Lower leg skin (tissue), 4 donors: ENCODE measurements around the gene CTBP2. TPM values are rescaled to one million over a fixed set of nuclear protein-coding genes. Genes with fewer than 3 reads are reported as not detected.

ENCODE experiments used
- DNase-seq, 2 donors: peaks; one replicate each; pipeline ENCODE4 v3.0.0-alpha.2; 2019; ENCODE audit warnings: low spot score in 2 of 2
- H3K4me3 ChIP-seq: fragments of 200-600 bp; sonication (generic); 2 replicates; pipeline ENCODE4 v1.5.1; 2017; ENCODE audit warnings: mild to moderate bottlenecking, low read depth; ENCODE audit not compliant: poor library complexity, severe bottlenecking
- POLR2A ChIP-seq, 2 donors: fragments of 450-650 bp; IDR thresholded peaks; one replicate each; pipeline ENCODE4 v1.6.1; 2016 to 2017; ENCODE audit warnings: antibody characterized with exemption in 2 of 2, mild to moderate bottlenecking in 1 of 2, moderate library complexity in 1 of 2
- WGBS, 2 donors: methylation state at CpG; one replicate each; pipeline ENCODE4 v1.1.5; 2018; 5-methylcytosine and 5-hydroxymethylcytosine counted together
- intact Hi-C: fragments of 100-400 bp; cut with DNase I; formaldehyde crosslinking; loops from one replicate; pipeline ENCODE4 v1.15.0; 2023; ENCODE audit warnings: low total_unique reads
- total RNA-seq, 4 donors: library from RNA; depleted of rRNA; stranded (reverse); fragments of >200 nt; gene quantifications; one replicate each; pipeline ENCODE4 v1.1.0, GENCODE V29; 2016
- TF ChIP-seq, protein P1 (sequence below), 3 donors: fragments of 450-650 bp; IDR thresholded peaks; one replicate each; pipeline ENCODE4 v1.5.1; 2016; ENCODE audit warnings: antibody characterized with exemption in 3 of 3, mild to moderate bottlenecking in 3 of 3, moderate library complexity in 2 of 3

The CTBP2 gene
- total RNA-seq, 4 donors from 2014 or later, result 30.3 to 39.5 (median 32.2) TPM

DNA sequence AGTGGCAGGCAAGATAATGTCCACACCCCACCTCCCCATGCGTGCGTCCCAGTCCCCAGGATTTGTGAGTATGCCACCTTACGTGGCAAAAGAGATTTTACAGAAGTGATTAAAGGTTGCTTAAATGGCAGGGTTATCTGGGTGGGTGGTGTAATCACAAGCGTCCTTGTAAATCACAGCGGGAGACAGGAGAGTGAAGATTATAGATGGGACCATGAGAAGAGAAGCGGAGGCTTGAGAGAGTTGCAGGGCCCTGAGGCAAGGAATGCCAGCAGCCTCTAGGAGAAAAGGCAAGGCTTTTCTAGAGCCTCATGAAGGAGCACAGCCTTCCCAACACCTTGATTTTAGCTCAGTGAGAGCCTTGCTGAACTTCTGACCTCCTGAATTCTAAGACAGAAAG is 208.2 kb downstream of the CTBP2 start:
- TF ChIP-seq POLR2A (IDR thresholded peaks at IDR 0.05), result no peak
- TF ChIP-seq, protein P1, sequence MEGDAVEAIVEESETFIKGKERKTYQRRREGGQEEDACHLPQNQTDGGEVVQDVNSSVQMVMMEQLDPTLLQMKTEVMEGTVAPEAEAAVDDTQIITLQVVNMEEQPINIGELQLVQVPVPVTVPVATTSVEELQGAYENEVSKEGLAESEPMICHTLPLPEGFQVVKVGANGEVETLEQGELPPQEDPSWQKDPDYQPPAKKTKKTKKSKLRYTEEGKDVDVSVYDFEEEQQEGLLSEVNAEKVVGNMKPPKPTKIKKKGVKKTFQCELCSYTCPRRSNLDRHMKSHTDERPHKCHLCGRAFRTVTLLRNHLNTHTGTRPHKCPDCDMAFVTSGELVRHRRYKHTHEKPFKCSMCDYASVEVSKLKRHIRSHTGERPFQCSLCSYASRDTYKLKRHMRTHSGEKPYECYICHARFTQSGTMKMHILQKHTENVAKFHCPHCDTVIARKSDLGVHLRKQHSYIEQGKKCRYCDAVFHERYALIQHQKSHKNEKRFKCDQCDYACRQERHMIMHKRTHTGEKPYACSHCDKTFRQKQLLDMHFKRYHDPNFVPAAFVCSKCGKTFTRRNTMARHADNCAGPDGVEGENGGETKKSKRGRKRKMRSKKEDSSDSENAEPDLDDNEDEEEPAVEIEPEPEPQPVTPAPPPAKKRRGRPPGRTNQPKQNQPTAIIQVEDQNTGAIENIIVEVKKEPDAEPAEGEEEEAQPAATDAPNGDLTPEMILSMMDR (IDR thresholded peaks at IDR 0.05), result no peak
- WGBS, 2 donors, result 95 to 96% methylated on average over 6 of the region's 6 CpGs
- intact Hi-C loops, result no loop called here
- H3K4me3 ChIP-seq, result no peak overlapping the region
- DNase-seq, result no peak

DNA sequence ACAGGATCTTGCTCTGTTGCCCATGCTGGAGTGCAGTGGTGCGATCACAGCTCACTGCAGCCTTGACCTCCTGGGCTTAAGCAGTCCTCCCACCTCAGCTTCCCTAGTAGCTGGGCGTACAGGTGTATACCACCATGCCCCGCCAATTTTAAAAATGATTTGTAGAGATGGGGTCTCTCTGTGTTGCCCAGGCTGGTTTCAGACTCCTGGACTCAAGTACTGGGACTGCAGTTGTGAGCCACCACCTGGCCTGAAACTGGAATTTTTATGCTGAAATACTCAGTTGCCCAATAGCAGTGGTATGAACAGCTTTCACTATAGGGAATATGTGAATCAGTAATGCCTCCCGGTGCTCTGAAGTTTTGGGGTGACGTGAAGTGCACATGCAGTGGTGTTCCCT is 210.8 kb downstream of the CTBP2 start:
- 96 to 97% methylated on average over 5 of the region's 5 CpGs for WGBS, 2 donors
- intact Hi-C loops, result no loop called here

DNA sequence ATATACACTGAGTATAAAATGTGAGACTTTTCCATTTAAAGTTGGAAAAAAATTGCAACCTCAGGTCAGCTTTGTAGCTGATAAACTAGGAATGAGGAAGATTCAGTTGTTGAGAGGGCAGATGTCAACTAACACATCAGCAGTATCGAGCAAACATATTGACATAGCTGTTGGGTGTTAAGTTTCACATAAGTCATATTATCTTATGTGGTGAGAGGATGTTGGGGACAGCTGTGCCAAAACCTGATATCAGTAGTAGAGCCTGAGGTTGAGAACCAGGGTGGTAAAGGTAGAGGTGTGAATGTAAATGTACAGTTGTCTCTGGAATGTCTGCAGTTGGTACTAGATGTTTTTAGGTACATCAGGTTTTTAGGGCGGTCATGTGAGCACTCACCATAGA is 213.4 kb downstream of the CTBP2 start:
- 86 to 89% methylated on average over 2 of the region's 2 CpGs for WGBS, 2 donors
- intact Hi-C loops, result no loop called here
- no peak for DNase-seq
- TF ChIP-seq, protein P1 (IDR thresholded peaks at IDR 0.05), result no peak
- TF ChIP-seq POLR2A (IDR thresholded peaks at IDR 0.05), result no peak
- no peak overlapping the region for H3K4me3 ChIP-seq

More for the DNA sequence above, 210.8 kb downstream of the CTBP2 start:
- no peak overlapping the region for H3K4me3 ChIP-seq
- DNase-seq, result no peak
- TF ChIP-seq, protein P1 (IDR thresholded peaks at IDR 0.05), result no peak
- no peak for TF ChIP-seq POLR2A (IDR thresholded peaks at IDR 0.05)

DNA sequence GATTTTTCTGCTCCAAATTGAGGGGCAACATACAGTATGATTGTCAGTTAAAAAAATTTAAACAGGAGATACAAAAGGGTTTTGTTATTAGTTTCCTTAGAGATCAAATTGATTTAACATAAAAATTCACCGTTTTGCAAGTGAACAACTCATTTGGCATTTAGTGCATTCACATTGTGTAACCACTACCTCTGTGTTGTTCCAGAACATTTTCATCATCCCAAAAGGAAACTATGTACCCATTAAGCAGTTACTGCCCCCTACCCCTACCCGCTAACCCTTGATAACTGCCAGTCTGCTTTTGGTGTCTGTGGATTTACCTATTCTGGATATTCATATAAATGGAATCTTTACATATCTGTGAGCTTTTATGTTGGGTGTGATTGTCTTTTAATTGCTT is 215.4 kb downstream of the CTBP2 start:
- WGBS, 2 donors, result 62 to 67% methylated on average over 2 of the region's 2 CpGs
- TF ChIP-seq POLR2A (IDR thresholded peaks at IDR 0.05), result no peak
- intact Hi-C loops, result no loop called here
- DNase-seq, result no peak
- H3K4me3 ChIP-seq, result no peak overlapping the region

DNA sequence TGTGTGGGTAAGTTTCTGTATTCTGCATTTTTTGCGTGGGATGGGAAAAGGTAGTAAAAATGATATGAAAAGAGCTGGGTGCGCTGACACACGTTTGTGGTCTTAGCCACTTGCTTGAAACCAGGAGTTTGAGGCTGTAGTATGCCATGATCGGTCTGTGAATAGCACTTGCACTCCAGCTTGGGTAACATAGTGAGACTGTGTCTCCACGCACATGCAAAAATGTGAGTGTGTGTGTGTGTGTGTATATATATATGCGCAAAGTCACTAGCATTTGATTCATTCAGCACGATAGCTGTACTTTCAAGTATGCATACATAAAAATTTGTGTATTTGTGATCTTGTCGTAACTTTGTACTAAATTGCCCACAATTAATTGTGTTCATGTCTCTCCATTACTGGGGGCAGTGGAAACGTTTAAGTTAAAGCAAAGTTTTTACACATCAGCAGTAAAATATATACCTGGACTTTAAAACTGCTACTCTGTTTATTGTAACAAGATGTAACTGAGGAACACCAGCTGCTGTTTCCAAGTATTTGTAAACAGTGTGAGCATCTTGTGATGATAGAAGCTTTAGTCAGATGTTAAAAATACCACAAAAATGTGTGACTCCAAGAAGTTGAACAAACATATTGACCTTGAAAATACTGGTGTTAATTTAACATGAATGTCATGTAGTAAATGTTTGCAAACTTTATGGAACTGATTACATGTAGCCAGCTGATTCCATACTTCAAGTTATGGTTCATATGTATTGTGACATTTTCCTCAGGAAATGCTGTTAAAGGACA is 216.9 kb downstream of the CTBP2 start:
- 76 to 77% methylated on average over 9 of the region's 9 CpGs for WGBS, 2 donors
- DNase-seq, result no peak
- no peak for TF ChIP-seq POLR2A (IDR thresholded peaks at IDR 0.05)
- TF ChIP-seq, protein P1 (IDR thresholded peaks at IDR 0.05), result no peak
- H3K4me3 ChIP-seq, result no peak overlapping the region
- intact Hi-C loops, result no loop called here

DNA sequence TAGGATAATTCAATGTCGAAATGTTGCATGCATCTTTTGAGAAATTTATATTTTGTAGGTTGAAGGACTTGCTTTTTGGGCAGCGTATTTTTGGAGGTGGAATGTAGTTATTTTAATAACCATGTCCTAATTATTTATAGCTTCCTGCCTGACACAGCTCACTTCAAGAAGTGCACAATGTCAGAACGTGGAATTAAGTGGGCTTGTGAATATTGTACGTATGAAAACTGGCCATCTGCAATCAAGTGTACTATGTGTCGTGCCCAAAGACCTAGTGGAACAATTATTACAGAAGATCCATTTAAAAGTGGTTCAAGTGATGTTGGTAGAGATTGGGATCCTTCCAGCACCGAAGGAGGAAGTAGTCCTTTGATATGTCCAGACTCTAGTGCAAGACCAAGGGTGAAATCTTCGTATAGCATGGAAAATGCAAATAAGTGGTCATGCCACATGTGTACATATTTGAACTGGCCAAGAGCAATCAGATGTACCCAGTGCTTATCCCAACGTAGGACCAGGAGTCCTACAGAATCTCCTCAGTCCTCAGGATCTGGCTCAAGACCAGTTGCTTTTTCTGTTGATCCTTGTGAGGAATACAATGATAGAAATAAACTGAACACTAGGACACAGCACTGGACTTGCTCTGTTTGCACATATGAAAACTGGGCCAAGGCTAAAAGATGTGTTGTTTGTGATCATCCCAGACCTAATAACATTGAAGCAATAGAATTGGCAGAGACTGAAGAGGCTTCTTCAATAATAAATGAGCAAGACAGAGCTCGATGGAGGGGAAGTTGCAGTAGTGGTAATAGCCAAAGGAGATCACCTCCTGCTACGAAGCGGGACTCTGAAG is 217.8 kb downstream of the CTBP2 start:
- TF ChIP-seq, protein P1 (IDR thresholded peaks at IDR 0.05), result no peak
- TF ChIP-seq POLR2A (IDR thresholded peaks at IDR 0.05), result no peak
- intact Hi-C loops, result no loop called here
- no peak overlapping the region for H3K4me3 ChIP-seq
- no peak for DNase-seq
- WGBS, 2 donors, result 67 to 69% methylated on average over 11 of the region's 11 CpGs
